H1 (cell line): ENCODE measurements around the gene SCYL3. TPM values are rescaled to one million over a fixed set of nuclear protein-coding genes. Genes with fewer than 3 reads are reported as not detected.

Experiments used
- CTCF ChIA-PET: fragments of 300-600 bp; sonication (Branson Sonifier 250); formaldehyde crosslinking; loops from one replicate; lab custom pipeline; 2021; ENCODE audit not compliant: partially characterized antibody; lab: Charles Lee
- POLR2A ChIA-PET: fragments of 300-600 bp; sonication (Branson Sonifier 250); formaldehyde crosslinking; loops from one replicate; lab custom pipeline; 2021; ENCODE audit warnings: inconsistent platforms; ENCODE audit not compliant: partially characterized antibody; lab: Charles Lee
- DNase-seq, 2 experiments: peaks; one replicate each; pipeline versions ENCODE4 v3.0.0 to v3.0.0-alpha.2; 2010 to 2022; ENCODE audit warnings: low spot score in 2 of 2, low read depth in 1 of 2, mixed read lengths in 1 of 2
- FAIRE-seq: peaks from 2 replicates; lab custom pipeline; 2011; peaks lifted over from hg19 to GRCh38; lab: Jason Lieb, UNC
- H2AFZ ChIP-seq: 2 replicates; pipeline ENCODE4 v1.8.1; 2012; ENCODE audit warnings: low read length, inconsistent platforms
- H2AK5ac ChIP-seq: 2 replicates; pipeline ENCODE4 v1.6.1; 2013; ENCODE audit warnings: low read depth, low read length
- H2BK120ac ChIP-seq: replicated peaks from 2 replicates; pipeline ENCODE3; 2013; ENCODE audit warnings: low read depth, low read length, inconsistent platforms
- H2BK12ac ChIP-seq: 2 replicates; pipeline ENCODE4 v1.6.1; 2013; ENCODE audit warnings: low read depth, low read length
- H2BK15ac ChIP-seq: 2 replicates; pipeline ENCODE4 v1.6.1; 2013; ENCODE audit warnings: low read length
- H2BK20ac ChIP-seq: 2 replicates; pipeline ENCODE4 v1.6.1; 2013; ENCODE audit warnings: low read length
- H2BK5ac ChIP-seq: 2 replicates; pipeline ENCODE4 v1.6.1; 2013; ENCODE audit warnings: low read depth, low read length
- H3K14ac ChIP-seq: 2 replicates; pipeline ENCODE4 v1.6.1; 2013; ENCODE audit warnings: inconsistent platforms; ENCODE audit not compliant: insufficient read length
- H3K18ac ChIP-seq: 2 replicates; pipeline ENCODE4 v1.6.1; 2013; ENCODE audit warnings: low read length; ENCODE audit errors: extremely low read depth
- H3K23ac ChIP-seq: 2 replicates; pipeline ENCODE4 v1.6.1; 2013; ENCODE audit warnings: inconsistent platforms; ENCODE audit not compliant: insufficient read length
- H3K23me2 ChIP-seq: 2 replicates; pipeline ENCODE4 v1.6.1; 2013; ENCODE audit warnings: low read depth, low read length
- H3K27ac ChIP-seq: 2 replicates; pipeline ENCODE4 v1.6.1; 2011; ENCODE audit warnings: low read depth, low read length, inconsistent platforms
- H3K27me3 ChIP-seq, 4 experiments: replicated peaks in 1 of 4; 1 replicate in 1 of 4; 2 replicates in 3 of 4; pipeline versions ENCODE4 v1.6.1 to v1.8.1; 2011 to 2013; ENCODE audit warnings: low read length in 3 of 4, mild to moderate bottlenecking in 3 of 4, inconsistent platforms in 2 of 4, mixed read lengths in 2 of 4, moderate library complexity in 1 of 4; ENCODE audit not compliant: control insufficient read depth in 3 of 4, insufficient read depth in 3 of 4; ENCODE audit errors: extremely low read depth in 1 of 4
- H3K36me3 ChIP-seq, 4 experiments: 2 replicates each; pipeline versions ENCODE4 v1.6.1 to v1.8.1; 2011 to 2013; ENCODE audit warnings: mild to moderate bottlenecking in 4 of 4, low read length in 3 of 4, moderate library complexity in 2 of 4, control low read depth in 1 of 4, inconsistent platforms in 1 of 4; ENCODE audit not compliant: insufficient read depth in 4 of 4, control insufficient read depth in 2 of 4
- H3K4ac ChIP-seq: replicated peaks from 2 replicates; pipeline ENCODE3; 2013; ENCODE audit warnings: low read length, low read depth, mixed read lengths, inconsistent platforms; ENCODE audit not compliant: insufficient read length
- H3K4me1 ChIP-seq, 4 experiments: replicated peaks in 1 of 4; 1 replicate in 1 of 4; 2 replicates in 3 of 4; pipeline versions ENCODE4 v1.6.1 to v1.8.1; 2011 to 2013; ENCODE audit warnings: low read length in 3 of 4, inconsistent platforms in 2 of 4, mixed read lengths in 1 of 4; ENCODE audit not compliant: insufficient read depth in 4 of 4, control insufficient read depth in 3 of 4
- H3K4me2 ChIP-seq, 2 experiments: 2 replicates each; pipeline versions ENCODE4 v1.6.1 to v1.8.1; 2011 to 2013; ENCODE audit warnings: low read depth in 2 of 2, low read length in 2 of 2, control low read depth in 1 of 2, inconsistent platforms in 1 of 2, mild to moderate bottlenecking in 1 of 2; ENCODE audit not compliant: insufficient read depth in 1 of 2
- H3K4me3 ChIP-seq, 4 experiments: fragments of 200-600, 300-600 bp in 1 of 4; sonication (generic), shearing (Covaris generic), sonication (Bioruptor Twin) in 1 of 4; 2 replicates each; pipeline versions ENCODE4 v1.5.1 to v1.8.1; 2011 to 2016; ENCODE audit warnings: low read length in 4 of 4, low read depth in 3 of 4, control low read depth in 2 of 4, inconsistent platforms in 2 of 4, mild to moderate bottlenecking in 2 of 4, mixed read lengths in 1 of 4, moderate library complexity in 1 of 4; ENCODE audit not compliant: insufficient read depth in 2 of 4; ENCODE audit errors: extremely low read depth in 1 of 4
- H3K56ac ChIP-seq: replicated peaks from 2 replicates; pipeline ENCODE3; 2013; ENCODE audit warnings: low read depth, mild to moderate bottlenecking, mixed read lengths, low read length, inconsistent platforms; ENCODE audit not compliant: insufficient read length
- H3K79me1 ChIP-seq: 2 replicates; pipeline ENCODE4 v1.6.1; 2013; ENCODE audit warnings: low read depth, low read length, control low read depth
- H3K79me2 ChIP-seq, 2 experiments: 2 replicates each; pipeline versions ENCODE4 v1.6.1 to v1.8.1; 2012 to 2013; ENCODE audit warnings: low read length in 2 of 2, mild to moderate bottlenecking in 2 of 2, inconsistent platforms in 1 of 2; ENCODE audit not compliant: insufficient read depth in 2 of 2, control insufficient read depth in 1 of 2
- H3K9ac ChIP-seq, 4 experiments: replicated peaks in 1 of 4; 1 replicate in 1 of 4; 2 replicates in 3 of 4; pipeline versions ENCODE4 v1.6.1 to v1.8.1; 2011 to 2013; ENCODE audit warnings: low read depth in 3 of 4, low read length in 3 of 4, control low read depth in 2 of 4, mild to moderate bottlenecking in 2 of 4, moderate library complexity in 2 of 4, inconsistent platforms in 1 of 4; ENCODE audit errors: extremely low read depth in 1 of 4
- H3K9me3 ChIP-seq, 2 experiments: 2 replicates each; pipeline versions ENCODE4 v1.6.1 to v1.8.1; 2012 to 2013; ENCODE audit warnings: mild to moderate bottlenecking in 2 of 2, moderate library complexity in 2 of 2, control low read depth in 1 of 2, inconsistent platforms in 1 of 2, low read depth in 1 of 2, low read length in 1 of 2, mixed read lengths in 1 of 2; ENCODE audit not compliant: insufficient read depth in 2 of 2
- H4K20me1 ChIP-seq, 2 experiments: replicated peaks in 1 of 2; 2 replicates each; pipeline versions ENCODE3 to v1.8.1; 2011 to 2013; ENCODE audit warnings: inconsistent platforms in 2 of 2, low read length in 2 of 2, mild to moderate bottlenecking in 1 of 2; ENCODE audit not compliant: insufficient read depth in 2 of 2, control insufficient read depth in 1 of 2
- H4K5ac ChIP-seq: 2 replicates; pipeline ENCODE4 v1.6.1; 2013; ENCODE audit warnings: low read length, low read depth, mixed read lengths, inconsistent platforms; ENCODE audit not compliant: insufficient read length
- H4K8ac ChIP-seq: 2 replicates; pipeline ENCODE4 v1.8.0; 2013; ENCODE audit warnings: mild to moderate bottlenecking, moderate library complexity, low read length, inconsistent platforms; ENCODE audit not compliant: insufficient read depth; ENCODE audit errors: extremely low read depth
- H4K91ac ChIP-seq: replicated peaks from 2 replicates; pipeline ENCODE3; 2013; ENCODE audit warnings: low read length, mixed read lengths, inconsistent platforms; ENCODE audit not compliant: insufficient read length
- CTCF ChIP-seq, 3 experiments: IDR thresholded peaks; 1 replicate in 2 of 3; 2 replicates in 1 of 3; pipeline versions ENCODE4 v1.5.1 to v1.6.1; 2011; ENCODE audit warnings: low read length in 3 of 3, mild to moderate bottlenecking in 3 of 3, inconsistent platforms in 2 of 3, low read depth in 1 of 3, moderate library complexity in 1 of 3; ENCODE audit not compliant: insufficient read depth in 1 of 3; ENCODE audit errors: control extremely low read depth in 1 of 3
- SRF ChIP-seq: IDR thresholded peaks from 2 replicates; pipeline ENCODE4 v1.6.1; 2011; ENCODE audit warnings: mild to moderate bottlenecking, low read depth, low read length, moderate library complexity
- TAF1 ChIP-seq: IDR thresholded peaks from 2 replicates; pipeline ENCODE4 v1.6.1; 2011; ENCODE audit warnings: mild to moderate bottlenecking, low read depth, low read length
- USF2 ChIP-seq: IDR thresholded peaks from 2 replicates; pipeline ENCODE4 v1.6.1; 2011; ENCODE audit warnings: low read length, improper control_type of control experiment
- WGBS, 2 experiments: shearing (Covaris generic) in 1 of 2; methylation state at CpG; one replicate each; pipeline versions ENCODE4 v1.1.6 to v1.1.7; 2013 to 2015; ENCODE audit warnings: low lambda C conversion rate in 2 of 2, mixed read lengths in 2 of 2, inconsistent platforms in 1 of 2, low coverage in 1 of 2, missing lambda C conversion rate in 1 of 2; ENCODE audit not compliant: insufficient replicate concordance in 2 of 2, insufficient coverage in 1 of 2, insufficient read length in 1 of 2; ENCODE audit errors: extremely low coverage in 1 of 2, missing lambda C conversion rate in 1 of 2; 5-methylcytosine and 5-hydroxymethylcytosine counted together
- polyA plus RNA-seq, 7 experiments: library from polyadenylated mRNA; depleted of rRNA in 3 of 7; stranded (reverse) in 5 of 7; unstranded in 2 of 7; fragments of >200 nt in 5 of 7; fragments of 200-250 nt in 2 of 7; gene quantifications; 1 replicate in 5 of 7; 2 replicates in 1 of 7; 4 replicates in 1 of 7; pipeline versions ENCODE4 v1.2.1 to v1.2.3, GENCODE V29; 2011 to 2013; ENCODE audit warnings: missing spikeins in 2 of 7, mixed read lengths in 2 of 7
- total RNA-seq: library from RNA; stranded (reverse); fragmentation: NEBNext Ultra II Directional; extraction: Animal tissue kit (Norgen Biotek cat#: 25700); gene quantifications from 2 replicates; pipeline ENCODE4 v1.2.1, GENCODE V29; 2021

The SCYL3 gene
- total and polyA plus RNA-seq, 2 of the 8 experiments (the other 6 are each of a cell fraction or from before 2014, with no cell fraction given), result 2.7 to 5.3 TPM

GRCh38 chr1:169889871-169890270 lies 3.8 kb downstream of the SCYL3 start:
- Histone ChIP-seq H2BK15ac (no peak overlapping the region), H3K4me1 (peaks cover 0 to 10% (median 7%) of the 10 kb centered on the region in 4 experiments; a peak in 4 of 7 replicates), H3K23me2 (peaks cover 3% of the 10 kb centered on the region), H2AFZ (no peak overlapping the region), H3K4ac (no peak overlapping the region), H2AK5ac (no peak overlapping the region), H2BK120ac (no peak overlapping the region), H2BK20ac (no peak overlapping the region), H4K20me1 (peaks cover 0 to 7% of the 10 kb centered on the region in 2 experiments), H3K79me2 (peaks cover 0 to 27% of the 10 kb centered on the region in 2 experiments; a peak in 2 of 4 replicates), H3K14ac (no peak overlapping the region), H3K27ac (no peak overlapping the region), H2BK5ac (no peak overlapping the region), H4K8ac (no peak overlapping the region), H4K5ac (no peak overlapping the region), H3K23ac (no peak overlapping the region), H3K9ac (no peak overlapping the region; a peak in 1 of 7 replicates), H3K36me3 (peaks cover 0 to 19% (median 6%) of the 10 kb centered on the region in 4 experiments; a peak in 4 of 8 replicates), H3K9me3 (no peaks in the 10 kb centered on the region), H3K79me1 (peaks cover 2% of the 10 kb centered on the region; the same call in 1 of the 2 replicates), H4K91ac (no peak overlapping the region), H2BK12ac (no peak overlapping the region), H3K4me2 (no peak overlapping the region), H3K27me3 (no peaks in the 10 kb centered on the region), H3K4me3 (no peak overlapping the region), H3K18ac (no peak overlapping the region), H3K56ac (no peak overlapping the region)
- 85% methylated on average over 2 of the region's 2 CpGs; no CpG with 5 or more reads in 1 of the 2 experiments for WGBS, 2 experiments
- ChIA-PET POLR2A (no interaction called here), CTCF (no interaction called here)
- TF ChIP-seq SRF, result no peak
- TF ChIP-seq CTCF (IDR thresholded peaks at IDR 0.05; ENCODE audit: control extremely low read depth in 1 of 3, insufficient read depth in 1 of 3, low read depth in 1 of 3, low read length in 3 of 3), result no peak
- no peak for TF ChIP-seq USF2
- no peak for TF ChIP-seq TAF1
- FAIRE-seq, result no peak
- DNase-seq, result no peak
